SK-N-SH (cell line): ENCODE measurements around the gene GNG13. TPM values are rescaled to one million over a fixed set of nuclear protein-coding genes. Genes with fewer than 3 reads are reported as not detected.

Experiments
- CTCF ChIA-PET: fragments of 300-600, 350-600 bp; formaldehyde crosslinking; extraction: SDS; loops from one replicate; lab custom pipeline; 2021; lab: Yijun Ruan, JAX
- POLR2A ChIA-PET: fragments of 350-600 bp; sonication (Branson Sonifier 250); formaldehyde crosslinking; extraction: SDS; loops from one replicate; lab custom pipeline; 2020; ENCODE audit warnings: antibody characterized with exemption, inconsistent platforms; lab: Yijun Ruan, JAX
- DNase-seq: peaks from one replicate; pipeline ENCODE4 v3.0.0; 2012
- H2AFZ ChIP-seq: fragments of 200-600 bp; sonication (generic); 2 replicates; pipeline ENCODE4 v1.8.1; 2016; ENCODE audit warnings: antibody characterized with exemption, mild to moderate bottlenecking, low read depth
- H3F3A ChIP-seq: fragments of 200-600 bp; sonication (generic); replicated peaks from 2 replicates; pipeline ENCODE3; 2016; ENCODE audit warnings: antibody characterized with exemption, mild to moderate bottlenecking; ENCODE audit not compliant: insufficient read depth
- H3K27ac ChIP-seq, 2 experiments: fragments of 200-500 bp in 1 of 2; fragments of 200-600 bp in 1 of 2; sonication (Bioruptor generic) in 1 of 2; sonication (generic), shearing (Covaris generic) in 1 of 2; 2 replicates each; pipeline versions ENCODE4 v1.5.1 to v1.6.1; 2014 to 2016; ENCODE audit warnings: low read depth in 2 of 2, inconsistent platforms in 1 of 2, low read length in 1 of 2, mild to moderate bottlenecking in 1 of 2, mixed read lengths in 1 of 2
- H3K27me3 ChIP-seq: fragments of 200-600 bp; sonication (generic), shearing (Covaris generic); 2 replicates; pipeline ENCODE4 v1.6.1; 2016; ENCODE audit warnings: mixed run types; ENCODE audit not compliant: insufficient read depth
- H3K36me3 ChIP-seq, 2 experiments: fragments of 200-500 bp in 1 of 2; fragments of 200-600 bp in 1 of 2; sonication (Bioruptor generic) in 1 of 2; sonication (generic) in 1 of 2; replicated peaks in 1 of 2; 2 replicates each; pipeline versions ENCODE3 to v1.5.1; 2014 to 2016; ENCODE audit warnings: low read length in 1 of 2, mild to moderate bottlenecking in 1 of 2; ENCODE audit not compliant: insufficient read depth in 2 of 2, control insufficient read depth in 1 of 2
- H3K4me1 ChIP-seq, 2 experiments: fragments of 200-500 bp in 1 of 2; fragments of 200-600 bp in 1 of 2; sonication (Bioruptor generic) in 1 of 2; sonication (generic), shearing (Covaris generic) in 1 of 2; 2 replicates each; pipeline versions ENCODE4 v1.5.1 to v1.6.1; 2014 to 2016; ENCODE audit warnings: low read depth in 1 of 2, low read length in 1 of 2, mixed run types in 1 of 2; ENCODE audit not compliant: insufficient read depth in 2 of 2, control insufficient read depth in 1 of 2
- H3K4me2 ChIP-seq: fragments of 200-600 bp; sonication (generic), shearing (Covaris generic); 2 replicates; pipeline ENCODE4 v1.6.1; 2017; ENCODE audit warnings: mixed run types
- H3K4me3 ChIP-seq, 2 experiments: fragments of 200-500 bp in 1 of 2; fragments of 200-600 bp in 1 of 2; sonication (Bioruptor generic) in 1 of 2; sonication (generic), shearing (Covaris generic) in 1 of 2; 2 replicates each; pipeline versions ENCODE4 v1.5.1 to v1.8.1; 2014 to 2016; ENCODE audit warnings: low read depth in 2 of 2, inconsistent platforms in 1 of 2, low read length in 1 of 2, mild to moderate bottlenecking in 1 of 2, mixed read lengths in 1 of 2, moderate library complexity in 1 of 2
- H3K79me2 ChIP-seq: fragments of 200-600 bp; sonication (generic); 2 replicates; pipeline ENCODE4 v1.8.1; 2017; ENCODE audit warnings: mild to moderate bottlenecking; ENCODE audit not compliant: insufficient read depth
- H3K9ac ChIP-seq: fragments of 200-600 bp; sonication (generic); 2 replicates; pipeline ENCODE4 v1.6.1; 2017; ENCODE audit warnings: mixed run types
- H3K9me2 ChIP-seq: fragments of 200-600 bp; sonication (generic); 2 replicates; pipeline ENCODE4 v1.6.1; 2017; ENCODE audit warnings: mixed run types
- H3K9me3 ChIP-seq: fragments of 200-600 bp; sonication (generic); 2 replicates; pipeline ENCODE4 v1.6.1; 2017; ENCODE audit warnings: mixed run types, mild to moderate bottlenecking, moderate library complexity
- H4K20me1 ChIP-seq: fragments of 200-600 bp; sonication (generic); 2 replicates; pipeline ENCODE4 v1.6.1; 2017; ENCODE audit warnings: mild to moderate bottlenecking, mixed run types; ENCODE audit not compliant: insufficient read depth
- GATA2 ChIP-seq: sonication (generic); formaldehyde crosslinking; IDR thresholded peaks from 2 replicates; pipeline ENCODE4 v1.5.0; 2020; ENCODE audit warnings: mild to moderate bottlenecking, missing genetic modification reagents
- JUND ChIP-seq: IDR thresholded peaks from 2 replicates; pipeline ENCODE4 v1.4.0; 2012
- MEF2A ChIP-seq: IDR thresholded peaks from 2 replicates; pipeline ENCODE4 v1.4.0; 2012; ENCODE audit warnings: low read depth, borderline replicate concordance
- NFIC ChIP-seq: IDR thresholded peaks from 2 replicates; pipeline ENCODE4 v1.4.0; 2012; ENCODE audit warnings: borderline replicate concordance
- RCOR1 ChIP-seq: fragments of 150-350 bp; IDR thresholded peaks from 2 replicates; pipeline ENCODE4 v1.6.1; 2017; ENCODE audit warnings: antibody characterized with exemption, low read length
- REST ChIP-seq: IDR thresholded peaks from 2 replicates; pipeline ENCODE4 v1.6.1; 2012; ENCODE audit warnings: mild to moderate bottlenecking, low read depth, low read length, moderate library complexity
- RXRA ChIP-seq: IDR thresholded peaks from 2 replicates; pipeline ENCODE4 v1.4.0; 2012; ENCODE audit warnings: low read depth, mild to moderate bottlenecking, borderline replicate concordance
- TAF1 ChIP-seq: IDR thresholded peaks from 2 replicates; pipeline ENCODE4 v1.6.1; 2012; ENCODE audit warnings: low read depth, mild to moderate bottlenecking, low read length, moderate library complexity, borderline replicate concordance
- TCF12 ChIP-seq: IDR thresholded peaks from 2 replicates; pipeline ENCODE4 v1.4.0; 2012
- WGBS: methylation state at CpG from one replicate; pipeline ENCODE4 v1.1.6; 2017; ENCODE audit warnings: low lambda C conversion rate; 5-methylcytosine and 5-hydroxymethylcytosine counted together
- polyA plus RNA-seq, 3 experiments: library from polyadenylated mRNA; depleted of rRNA; stranded (reverse); fragments of >200 nt; gene quantifications; 2 replicates each; pipeline ENCODE4 v1.2.3, GENCODE V29; 2012
- TF ChIP-seq, protein P1 (sequence below): IDR thresholded peaks from 2 replicates; pipeline ENCODE4 v1.4.0; 2012; ENCODE audit warnings: low read depth
- TF ChIP-seq, protein P2 (sequence below): IDR thresholded peaks from 2 replicates; pipeline ENCODE4; 2012
- TF ChIP-seq, protein P3 (sequence below): IDR thresholded peaks from 2 replicates; pipeline ENCODE4 v1.4.0; 2012; ENCODE audit warnings: low read depth, borderline replicate concordance
- TF ChIP-seq, protein P4 (sequence below): fragments of 150-350 bp; IDR thresholded peaks from 2 replicates; pipeline ENCODE4 v1.6.1; 2017; ENCODE audit warnings: antibody characterized with exemption, low read length, low read depth, borderline replicate concordance

GNG13 gene
- polyA plus RNA-seq, 1 of the 3 experiments (the other 2 are of a cell fraction) = not detected

DNA sequence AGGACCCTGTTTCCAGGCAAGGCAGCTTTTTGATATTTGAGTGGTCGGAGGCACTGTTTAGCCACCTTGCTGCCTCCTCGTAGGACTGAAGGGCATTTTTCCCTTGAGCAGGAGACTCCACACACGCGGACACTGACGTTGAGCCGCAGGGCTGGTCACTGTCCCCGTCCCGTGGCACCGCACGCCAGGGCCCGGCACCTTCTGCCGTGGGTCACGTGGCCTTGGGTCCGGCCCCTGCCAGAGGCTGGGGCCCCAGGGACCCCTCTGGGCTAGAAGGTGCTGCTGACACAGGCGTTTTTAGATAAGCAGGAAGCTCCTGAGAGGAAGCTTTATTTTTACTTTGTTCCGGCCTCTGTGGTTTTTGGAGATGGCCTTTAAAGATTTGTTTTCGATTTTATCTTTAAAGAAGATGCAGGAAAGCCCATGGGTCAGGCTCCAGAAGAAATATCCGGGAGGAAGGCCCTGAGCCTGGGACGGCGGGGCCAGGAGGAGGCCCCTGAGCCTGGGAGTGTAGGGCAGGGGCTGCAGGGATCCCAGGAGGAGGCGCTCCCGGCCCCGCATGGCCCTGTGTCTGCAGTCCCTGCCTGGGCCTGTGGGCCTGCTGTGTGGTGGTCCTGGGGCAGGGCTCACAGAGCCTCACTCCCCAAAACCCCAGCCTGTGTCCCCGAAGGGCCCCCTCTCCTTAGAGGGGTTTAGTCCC, 30.5 kb upstream of the GNG13 start:
- Histone ChIP-seq H3K27me3 (peaks cover 38% of the 10 kb centered on the region), H3K9me3 (peaks cover under 1% of the 10 kb centered on the region; the same call in 1 of the 2 replicates)

GRCh38 chr16:830107-830870, 29.8 kb upstream of the GNG13 start:
- no peak overlapping the region for H3K4me3 ChIP-seq
- H3K27me3 ChIP-seq = peaks cover 46% of the 10 kb centered on the region
- no peak overlapping the region for H3K27ac ChIP-seq
- H3K9ac ChIP-seq = no peak overlapping the region
- ChIA-PET CTCF (no interaction called here), POLR2A (no interaction called here)
- no peaks in the 10 kb centered on the region for H3K9me3 ChIP-seq
- H2AFZ ChIP-seq = no peak overlapping the region
- DNase-seq = no peak
- H3K79me2 ChIP-seq = no peaks in the 10 kb centered on the region
- no peaks in the 10 kb centered on the region for H3K9me2 ChIP-seq
- 59% methylated on average over 33 of the region's 43 CpGs for WGBS
- no peaks in the 10 kb centered on the region for H3K36me3 ChIP-seq
- peaks cover 0 to 2% of the 10 kb centered on the region in 2 experiments; a peak in 2 of 4 replicates for H3K4me1 ChIP-seq
- H3F3A ChIP-seq = no peaks in the 10 kb centered on the region
- H4K20me1 ChIP-seq = no peaks in the 10 kb centered on the region
- no peak overlapping the region for H3K4me2 ChIP-seq
- TF ChIP-seq NFIC (no peak), TCF12 (no peak), GATA2 (CRISPR knock-in tag) (no peak), TAF1 (no peak), JUND (no peak), MEF2A (no peak), RXRA (no peak), REST (no peak)
- TF ChIP-seq, protein P1, sequence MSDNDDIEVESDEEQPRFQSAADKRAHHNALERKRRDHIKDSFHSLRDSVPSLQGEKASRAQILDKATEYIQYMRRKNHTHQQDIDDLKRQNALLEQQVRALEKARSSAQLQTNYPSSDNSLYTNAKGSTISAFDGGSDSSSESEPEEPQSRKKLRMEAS = no peak
- TF ChIP-seq, protein P2, sequence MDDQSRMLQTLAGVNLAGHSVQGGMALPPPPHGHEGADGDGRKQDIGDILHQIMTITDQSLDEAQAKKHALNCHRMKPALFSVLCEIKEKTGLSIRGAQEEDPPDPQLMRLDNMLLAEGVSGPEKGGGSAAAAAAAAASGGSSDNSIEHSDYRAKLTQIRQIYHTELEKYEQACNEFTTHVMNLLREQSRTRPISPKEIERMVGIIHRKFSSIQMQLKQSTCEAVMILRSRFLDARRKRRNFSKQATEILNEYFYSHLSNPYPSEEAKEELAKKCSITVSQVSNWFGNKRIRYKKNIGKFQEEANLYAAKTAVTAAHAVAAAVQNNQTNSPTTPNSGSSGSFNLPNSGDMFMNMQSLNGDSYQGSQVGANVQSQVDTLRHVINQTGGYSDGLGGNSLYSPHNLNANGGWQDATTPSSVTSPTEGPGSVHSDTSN = no peak
- TF ChIP-seq, protein P3, sequence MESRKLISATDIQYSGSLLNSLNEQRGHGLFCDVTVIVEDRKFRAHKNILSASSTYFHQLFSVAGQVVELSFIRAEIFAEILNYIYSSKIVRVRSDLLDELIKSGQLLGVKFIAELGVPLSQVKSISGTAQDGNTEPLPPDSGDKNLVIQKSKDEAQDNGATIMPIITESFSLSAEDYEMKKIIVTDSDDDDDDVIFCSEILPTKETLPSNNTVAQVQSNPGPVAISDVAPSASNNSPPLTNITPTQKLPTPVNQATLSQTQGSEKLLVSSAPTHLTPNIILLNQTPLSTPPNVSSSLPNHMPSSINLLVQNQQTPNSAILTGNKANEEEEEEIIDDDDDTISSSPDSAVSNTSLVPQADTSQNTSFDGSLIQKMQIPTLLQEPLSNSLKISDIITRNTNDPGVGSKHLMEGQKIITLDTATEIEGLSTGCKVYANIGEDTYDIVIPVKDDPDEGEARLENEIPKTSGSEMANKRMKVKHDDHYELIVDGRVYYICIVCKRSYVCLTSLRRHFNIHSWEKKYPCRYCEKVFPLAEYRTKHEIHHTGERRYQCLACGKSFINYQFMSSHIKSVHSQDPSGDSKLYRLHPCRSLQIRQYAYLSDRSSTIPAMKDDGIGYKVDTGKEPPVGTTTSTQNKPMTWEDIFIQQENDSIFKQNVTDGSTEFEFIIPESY = no peak
- TF ChIP-seq, protein P4, sequence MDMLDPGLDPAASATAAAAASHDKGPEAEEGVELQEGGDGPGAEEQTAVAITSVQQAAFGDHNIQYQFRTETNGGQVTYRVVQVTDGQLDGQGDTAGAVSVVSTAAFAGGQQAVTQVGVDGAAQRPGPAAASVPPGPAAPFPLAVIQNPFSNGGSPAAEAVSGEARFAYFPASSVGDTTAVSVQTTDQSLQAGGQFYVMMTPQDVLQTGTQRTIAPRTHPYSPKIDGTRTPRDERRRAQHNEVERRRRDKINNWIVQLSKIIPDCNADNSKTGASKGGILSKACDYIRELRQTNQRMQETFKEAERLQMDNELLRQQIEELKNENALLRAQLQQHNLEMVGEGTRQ = no peak

More for the DNA sequence above, 30.5 kb upstream of the GNG13 start:
- H4K20me1 ChIP-seq = no peaks in the 10 kb centered on the region
- ChIA-PET POLR2A (no interaction called here), CTCF (no interaction called here)
- WGBS = 44% methylated on average over 22 of the region's 24 CpGs
- H3K9me2 ChIP-seq = no peaks in the 10 kb centered on the region
- no peak overlapping the region for H3K4me2 ChIP-seq
- no peak overlapping the region for H3K4me3 ChIP-seq
- H3K36me3 ChIP-seq = no peaks in the 10 kb centered on the region
- no peaks in the 10 kb centered on the region for H3K4me1 ChIP-seq
- no peak overlapping the region for H3K9ac ChIP-seq
- TF ChIP-seq RCOR1 (no peak), TAF1 (no peak)
- TF ChIP-seq, protein P1 = no peak
- TF ChIP-seq, protein P2 = no peak
- DNase-seq = no peak
- H3F3A ChIP-seq = no peaks in the 10 kb centered on the region
- no peaks in the 10 kb centered on the region for H3K79me2 ChIP-seq
- no peak overlapping the region for H3K27ac ChIP-seq
- H2AFZ ChIP-seq = no peak overlapping the region
